Measurements from ENCODE around the gene GNE. TPM values are rescaled to one million over a fixed set of nuclear protein-coding genes. Genes with fewer than 3 reads are reported as not detected.
"Not testable (repeated sequence)": the region's sequence is repeated elsewhere in the genome, so short reads cannot be mapped to it uniquely, and the experiment has no call there.

GNE gene
- total RNA-seq, 2 experiments from 2014 or later = 14.8 to 15.8 TPM

GRCh38 chr9:36193023-36193422, 65.2 kb downstream of the GNE start:
- DNase-seq = no peak
- Mint-ChIP-seq H3K27ac (peak overlapping the region; percentile 76), H3K9me3 (no peaks in the 10 kb centered on the region), H3K36me3 (ENCODE audit: low read depth) (peaks cover 33% of the 10 kb centered on the region), H3K27me3 (peaks cover 8% of the 10 kb centered on the region), H3K4me1 (peaks cover 52% of the 10 kb centered on the region), H3K4me3 (peak overlapping the region; percentile 97)
- ChIA-PET CTCF (interaction anchor here (1.7 kb wide), 1 partner anchor 10 kb away, joined by 4 read pairs; no protein-coding TSS in a partner anchor), POLR2A (no interaction called here)

DNA sequence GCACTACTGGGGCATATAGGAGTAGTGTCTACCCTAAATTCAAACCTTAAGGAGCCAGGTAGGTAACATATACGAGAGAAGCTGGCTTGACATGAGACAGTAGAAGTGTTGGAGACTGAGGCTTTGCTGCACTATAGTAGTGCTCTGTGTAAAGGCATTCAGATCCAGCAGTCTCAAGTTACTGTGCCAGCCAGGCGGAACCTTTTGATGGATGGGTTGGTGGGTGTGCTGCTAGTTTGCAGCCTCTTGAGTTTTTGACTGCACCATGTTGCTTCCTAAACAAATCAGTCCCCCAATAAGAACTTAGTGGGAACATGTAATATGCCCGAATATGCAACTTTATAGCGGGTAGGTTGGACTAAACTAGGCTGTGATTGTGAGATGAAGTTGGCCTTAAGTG, 66.1 kb downstream of the GNE start:
- no peaks in the 10 kb centered on the region for H3K9me3 Mint-ChIP-seq
- H3K27me3 Mint-ChIP-seq = peaks cover 8% of the 10 kb centered on the region
- ChIA-PET POLR2A (no interaction called here), CTCF (interaction anchor here (0.6 to 3.0 kb wide), 2 partner anchors 18 to 412 kb away, joined by 3 to 14 read pairs; no protein-coding TSS in a partner anchor)
- peaks cover 31% of the 10 kb centered on the region for H3K36me3 Mint-ChIP-seq (ENCODE audit: low read depth)
- H3K27ac Mint-ChIP-seq = peak overlapping the region; percentile 93
- H3K4me3 Mint-ChIP-seq = peak overlapping the region; percentile 97
- DNase-seq = no peak
- peaks cover 57% of the 10 kb centered on the region for H3K4me1 Mint-ChIP-seq

DNA sequence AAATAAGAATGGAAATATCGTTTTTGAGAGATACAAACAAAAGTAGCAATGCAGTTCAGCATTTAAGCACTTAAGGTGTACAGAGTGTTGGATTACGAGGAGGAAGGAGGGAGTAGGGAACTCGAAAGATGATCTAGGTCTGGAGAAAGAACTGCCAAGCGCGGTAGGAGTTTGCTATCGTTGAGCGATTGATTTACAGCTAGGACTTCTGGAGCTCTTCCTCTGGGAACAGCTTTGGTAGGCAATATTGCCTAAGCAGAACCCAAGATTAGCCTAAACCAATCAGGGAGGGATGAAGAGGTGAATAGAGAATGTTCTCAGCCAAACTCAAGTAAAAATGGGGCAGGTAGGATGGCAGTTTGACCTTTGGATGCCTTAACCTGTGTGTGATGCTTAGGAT, 66.6 kb downstream of the GNE start:
- peaks cover 58% of the 10 kb centered on the region for H3K4me1 Mint-ChIP-seq
- CTCF ChIA-PET = interaction anchor here (0.6 to 3.0 kb wide), 6 partner anchors 10 to 411 kb away, joined by 3 to 24 read pairs (median 8); no protein-coding TSS in a partner anchor

GRCh38 chr9:36191290-36191645, 67.0 kb downstream of the GNE start:
- Mint-ChIP-seq H3K4me1 (peaks cover 55% of the 10 kb centered on the region), H3K27me3 (peaks cover 8% of the 10 kb centered on the region), H3K4me3 (peak overlapping the region; percentile 97), H3K27ac (peak overlapping the region; percentile 93), H3K9me3 (no peaks in the 10 kb centered on the region), H3K36me3 (ENCODE audit: low read depth) (peaks cover 28% of the 10 kb centered on the region)
- POLR2A ChIA-PET = interaction anchor here (1.0 kb wide), 1 partner anchor 377 kb away, joined by 3 read pairs; no protein-coding TSS in a partner anchor
- CTCF ChIA-PET = interaction anchor here (0.6 to 3.0 kb wide), 17 partner anchors 8 to 411 kb away, joined by 3 to 24 read pairs (median 5); partner anchors contain the start of gene CCIN
- DNase-seq = peak; percentile 58

More for the DNA sequence above, 66.6 kb downstream of the GNE start:
- H3K27ac Mint-ChIP-seq = peak overlapping the region; percentile 93
- DNase-seq = no peak
- H3K36me3 Mint-ChIP-seq (ENCODE audit: low read depth) = peaks cover 30% of the 10 kb centered on the region
- peaks cover 8% of the 10 kb centered on the region for H3K27me3 Mint-ChIP-seq
- H3K9me3 Mint-ChIP-seq = no peaks in the 10 kb centered on the region
- POLR2A ChIA-PET = interaction anchor here (1.0 kb wide), 1 partner anchor 377 kb away, joined by 3 read pairs; no protein-coding TSS in a partner anchor
- H3K4me3 Mint-ChIP-seq = peak overlapping the region; percentile 97

DNA sequence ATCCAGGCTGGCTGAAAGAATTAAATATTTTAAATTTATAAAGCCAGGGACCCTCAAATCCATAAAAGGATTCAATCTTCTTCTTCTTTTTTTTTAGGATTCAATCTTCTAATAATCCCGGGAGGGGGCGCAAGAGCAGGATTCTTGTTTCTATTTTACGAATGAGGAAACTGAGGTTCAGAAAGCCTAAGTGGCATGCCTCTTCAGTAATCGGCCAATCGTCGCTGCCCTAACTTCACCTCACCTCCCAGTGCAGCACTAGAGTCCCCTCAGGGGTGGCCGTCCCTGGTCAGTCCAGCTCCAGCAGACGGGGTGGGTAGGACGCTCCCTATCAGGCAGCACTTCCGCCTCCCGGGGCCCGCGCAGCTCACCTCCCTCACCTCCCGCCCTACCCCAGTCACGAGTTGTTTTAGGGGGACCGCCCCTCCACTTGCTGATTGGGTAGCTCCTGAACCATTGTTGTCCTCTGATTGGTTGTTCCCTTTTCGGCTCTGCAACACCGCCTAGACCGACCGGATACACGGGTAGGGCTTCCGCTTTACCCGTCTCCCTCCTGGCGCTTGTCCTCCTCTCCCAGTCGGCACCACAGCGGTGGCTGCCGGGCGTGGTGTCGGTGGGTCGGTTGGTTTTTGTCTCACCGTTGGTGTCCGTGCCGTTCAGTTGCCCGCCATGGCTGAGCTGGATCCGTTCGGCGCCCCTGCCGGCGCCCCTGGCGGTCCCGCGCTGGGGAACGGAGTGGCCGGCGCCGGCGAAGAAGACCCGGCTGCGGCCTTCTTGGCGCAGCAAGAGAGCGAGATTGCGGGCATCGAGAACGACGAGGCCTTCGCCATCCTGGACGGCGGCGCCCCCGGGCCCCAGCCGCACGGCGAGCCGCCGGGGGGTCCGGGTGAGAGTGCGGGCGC, 67.6 kb downstream of the GNE start, which contains the start of gene CLTA:
CLTA (plus strand) TSS at position 534 of the 902 bp plus-strand sequence; CDS start at position 670, 136 bp downstream.
- peaks cover 55% of the 10 kb centered on the region for H3K4me1 Mint-ChIP-seq
- peak; percentile 98 for DNase-seq
- peaks cover 28% of the 10 kb centered on the region for H3K36me3 Mint-ChIP-seq (ENCODE audit: low read depth)
- H3K27ac Mint-ChIP-seq = peak within 1 kb of the TSS; percentile 93
- H3K9me3 Mint-ChIP-seq = no peaks in the 10 kb centered on the region
- ChIA-PET CTCF (interaction anchor here (0.6 to 3.0 kb wide), 26 partner anchors 9 to 936 kb away, joined by 3 to 24 read pairs (median 4); partner anchors contain the start of gene CCIN), POLR2A (interaction anchor here (0.5 to 1.0 kb wide), 5 partner anchors 24 to 1057 kb away, joined by 3 to 4 read pairs (median 3); partner anchors contain the start of gene GNE)
- peak within 1 kb of the TSS; percentile 97 for H3K4me3 Mint-ChIP-seq
- H3K27me3 Mint-ChIP-seq = peaks cover 8% of the 10 kb centered on the region

- H3K9me3 Mint-ChIP-seq = no peaks in the 10 kb centered on the region
- H3K4me1 Mint-ChIP-seq = peaks cover 53% of the 10 kb centered on the region
- peaks cover 8% of the 10 kb centered on the region for H3K27me3 Mint-ChIP-seq
- H3K4me3 Mint-ChIP-seq = peak overlapping the region; percentile 97
- peaks cover 23% of the 10 kb centered on the region for H3K36me3 Mint-ChIP-seq (ENCODE audit: low read depth)
- no peak for DNase-seq
- H3K27ac Mint-ChIP-seq = peak overlapping the region; percentile 89
- CTCF ChIA-PET = interaction anchor here (0.6 to 3.0 kb wide), 29 partner anchors 9 to 936 kb away, joined by 3 to 24 read pairs (median 4); partner anchors contain the start of genes CCIN and RECK
- POLR2A ChIA-PET = interaction anchor here (0.5 to 0.9 kb wide), 6 partner anchors 23 to 1058 kb away, joined by 3 to 6 read pairs (median 4); partner anchors contain the start of gene GNE
These were observed 68.3 kb downstream of the GNE start for GRCh38 chr9:36189976-36190375.

- H3K27me3 Mint-ChIP-seq = peaks cover 8% of the 10 kb centered on the region
- peaks cover 11% of the 10 kb centered on the region for H3K36me3 Mint-ChIP-seq (ENCODE audit: low read depth)
- ChIA-PET POLR2A (no interaction called here), CTCF (interaction anchor here (2.1 kb wide), 1 partner anchor 22 kb away, joined by 7 read pairs; no protein-coding TSS in a partner anchor)
- no peaks in the 10 kb centered on the region for H3K9me3 Mint-ChIP-seq
- H3K4me1 Mint-ChIP-seq = peaks cover 37% of the 10 kb centered on the region
- H3K27ac Mint-ChIP-seq = no peak overlapping the region
- H3K4me3 Mint-ChIP-seq = no peak overlapping the region
- no peak for DNase-seq
These were observed 70.0 kb downstream of the GNE start for GRCh38 chr9:36188212-36188611.

DNA sequence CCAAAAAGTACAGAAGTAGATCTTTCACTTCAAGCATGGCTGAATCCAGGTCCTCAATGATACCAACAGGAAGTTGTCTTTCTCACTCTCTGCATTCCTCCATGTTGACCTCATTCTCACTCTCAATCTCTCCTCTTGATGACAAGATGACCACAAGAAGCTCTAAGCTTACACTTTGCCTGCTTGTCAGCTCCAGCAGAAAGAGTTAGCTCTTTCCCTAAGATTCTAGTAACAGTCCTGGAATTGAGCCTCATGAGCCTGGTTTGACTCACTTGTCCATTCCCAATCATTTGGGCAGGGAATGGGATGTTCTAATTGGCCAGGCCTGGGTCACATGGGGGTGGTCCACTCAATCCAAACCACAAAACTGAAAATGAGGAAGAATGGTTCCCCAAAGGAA, 70.8 kb downstream of the GNE start:
- CTCF ChIA-PET = interaction anchor here (0.6 to 1.8 kb wide), 4 partner anchors 19 to 378 kb away, joined by 3 to 4 read pairs (median 4); no protein-coding TSS in a partner anchor
- H3K27ac Mint-ChIP-seq = no peak overlapping the region

GRCh38 chr9:36180243-36180642, 78.0 kb downstream of the GNE start:
- H3K9me3 Mint-ChIP-seq; H3K36me3 Mint-ChIP-seq (ENCODE audit: low read depth); H3K27ac Mint-ChIP-seq; H3K4me3 Mint-ChIP-seq; DNase-seq; POLR2A ChIA-PET; H3K4me1 Mint-ChIP-seq: not testable (repeated sequence)
- CTCF ChIA-PET = interaction anchor here (0.6 kb wide), 1 partner anchor 373 kb away, joined by 3 read pairs; no protein-coding TSS in a partner anchor
- H3K27me3 Mint-ChIP-seq = peaks cover 13% of the 10 kb centered on the region

More for the DNA sequence above, 70.8 kb downstream of the GNE start:
- Mint-ChIP-seq H3K4me3 (no peak overlapping the region), H3K36me3 (ENCODE audit: low read depth) (peaks cover 8% of the 10 kb centered on the region), H3K4me1 (peaks cover 29% of the 10 kb centered on the region), H3K9me3 (no peaks in the 10 kb centered on the region), H3K27me3 (peaks cover 8% of the 10 kb centered on the region)
- DNase-seq = no peak
- POLR2A ChIA-PET = no interaction called here

DNA sequence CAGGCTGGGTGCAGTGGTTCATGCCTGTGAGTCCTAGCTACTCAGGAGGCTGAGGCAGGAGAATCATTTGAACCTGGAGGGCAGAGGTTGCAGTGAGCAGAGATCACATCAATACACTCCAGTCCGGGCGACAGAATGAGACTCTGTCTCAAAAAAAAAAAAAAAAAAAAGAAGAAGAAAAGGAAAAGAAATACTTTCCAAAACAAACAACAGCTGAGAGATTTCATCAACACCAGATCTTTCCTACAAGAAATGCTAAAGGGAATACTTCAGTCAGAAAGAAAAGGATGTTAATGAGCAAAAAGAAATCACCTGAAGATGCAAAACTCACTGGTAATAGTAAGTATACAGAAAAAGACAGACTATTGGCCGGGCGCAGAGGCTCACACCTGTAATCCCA, 80.7 kb downstream of the GNE start:
- H3K9me3 Mint-ChIP-seq = no peaks in the 10 kb centered on the region
- CTCF ChIA-PET = interaction anchor here (0.6 kb wide), 1 partner anchor 1789 kb away, joined by 3 read pairs; no protein-coding TSS in a partner anchor
- peaks cover 15% of the 10 kb centered on the region for H3K27me3 Mint-ChIP-seq
- H3K27ac Mint-ChIP-seq = no peak overlapping the region
- H3K36me3 Mint-ChIP-seq (ENCODE audit: low read depth) = no peaks in the 10 kb centered on the region
- POLR2A ChIA-PET = no interaction called here
- H3K4me3 Mint-ChIP-seq = no peak overlapping the region
- peaks cover 10% of the 10 kb centered on the region for H3K4me1 Mint-ChIP-seq
- no peak for DNase-seq

DNA sequence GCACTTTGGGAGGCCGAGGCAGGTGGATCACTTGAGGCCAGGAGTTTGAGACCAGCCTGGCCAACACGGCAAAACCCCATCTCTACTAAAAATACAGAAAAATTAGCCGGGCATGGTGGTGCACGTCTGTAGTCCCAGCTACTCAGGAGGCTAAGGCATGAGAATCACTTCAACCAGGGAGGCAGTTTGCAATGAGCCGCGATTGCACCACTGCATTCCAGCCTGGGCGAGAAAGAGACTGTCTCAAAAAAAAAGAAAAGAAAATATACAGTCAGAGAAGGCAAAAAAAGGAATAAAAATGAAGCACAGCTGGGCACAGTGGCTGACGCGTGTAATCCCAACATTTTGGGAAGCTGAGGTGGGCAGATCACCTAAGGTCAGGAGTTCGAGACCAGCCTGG, 81.8 kb downstream of the GNE start:
- DNase-seq; H3K36me3 Mint-ChIP-seq (ENCODE audit: low read depth); H3K9me3 Mint-ChIP-seq; H3K4me3 Mint-ChIP-seq; CTCF ChIA-PET; POLR2A ChIA-PET; H3K27ac Mint-ChIP-seq: not testable (repeated sequence)
- Mint-ChIP-seq H3K4me1 (peaks cover 10% of the 10 kb centered on the region), H3K27me3 (peaks cover 15% of the 10 kb centered on the region)

DNA sequence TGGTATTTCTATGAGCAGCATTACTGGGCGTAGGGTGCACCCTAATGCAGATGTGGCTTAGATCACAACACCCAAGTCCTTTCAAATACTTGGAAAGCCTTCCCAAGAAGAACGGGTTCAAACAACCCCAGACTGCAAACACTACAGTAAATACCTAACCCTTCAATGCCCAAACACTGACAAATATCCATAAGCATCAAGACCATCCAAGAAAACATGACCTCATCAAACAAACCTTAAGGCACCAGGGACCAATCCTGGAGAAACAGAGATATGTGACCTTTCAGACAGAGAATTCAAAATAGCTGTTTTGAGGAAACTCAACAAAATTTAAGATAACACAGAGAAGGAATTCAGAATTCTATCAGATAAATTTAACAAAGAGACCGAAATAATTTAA, 83.0 kb downstream of the GNE start:
- H3K27me3 Mint-ChIP-seq; H3K9me3 Mint-ChIP-seq; CTCF ChIA-PET; H3K27ac Mint-ChIP-seq; H3K4me3 Mint-ChIP-seq; DNase-seq; POLR2A ChIA-PET; H3K36me3 Mint-ChIP-seq (ENCODE audit: low read depth): not testable (repeated sequence)
- H3K4me1 Mint-ChIP-seq = peaks cover 10% of the 10 kb centered on the region
